Fibroblast of upper back skin (primary cell): ENCODE measurements around the gene CTAGE9.
"Not testable (repeated sequence)": the region's sequence is repeated elsewhere in the genome, so short reads cannot be mapped to it uniquely, and the experiment has no call there.

Source experiments
- DNase-seq: peaks from one replicate; pipeline ENCODE4 v3.0.0-alpha.2; 2013

The CTAGE9 gene, protein sequence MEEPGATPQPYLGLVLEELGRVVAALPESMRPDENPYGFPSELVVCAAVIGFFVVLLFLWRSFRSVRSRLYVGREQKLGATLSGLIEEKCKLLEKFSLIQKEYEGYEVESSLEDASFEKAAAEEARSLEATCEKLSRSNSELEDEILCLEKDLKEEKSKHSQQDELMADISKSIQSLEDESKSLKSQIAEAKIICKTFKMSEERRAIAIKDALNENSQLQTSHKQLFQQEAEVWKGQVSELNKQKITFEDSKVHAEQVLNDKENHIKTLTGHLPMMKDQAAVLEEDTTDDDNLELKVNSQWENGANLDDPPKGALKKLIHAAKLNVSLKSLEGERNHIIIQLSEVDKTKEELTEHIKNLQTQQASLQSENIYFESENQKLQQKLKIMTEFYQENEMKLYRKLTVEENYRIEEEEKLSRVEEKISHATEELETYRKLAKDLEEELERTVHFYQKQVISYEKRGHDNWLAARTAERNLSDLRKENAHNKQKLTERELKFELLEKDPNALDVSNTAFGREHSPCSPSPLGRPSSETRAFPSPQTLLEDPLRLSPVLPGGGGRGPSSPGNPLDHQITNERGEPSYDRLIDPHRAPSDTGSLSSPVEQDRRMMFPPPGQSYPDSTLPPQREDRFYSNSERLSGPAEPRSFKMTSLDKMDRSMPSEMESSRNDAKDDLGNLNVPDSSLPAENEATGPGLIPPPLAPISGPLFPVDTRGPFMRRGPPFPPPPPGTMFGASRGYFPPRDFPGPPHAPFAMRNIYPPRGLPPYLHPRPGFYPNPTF

DNA sequence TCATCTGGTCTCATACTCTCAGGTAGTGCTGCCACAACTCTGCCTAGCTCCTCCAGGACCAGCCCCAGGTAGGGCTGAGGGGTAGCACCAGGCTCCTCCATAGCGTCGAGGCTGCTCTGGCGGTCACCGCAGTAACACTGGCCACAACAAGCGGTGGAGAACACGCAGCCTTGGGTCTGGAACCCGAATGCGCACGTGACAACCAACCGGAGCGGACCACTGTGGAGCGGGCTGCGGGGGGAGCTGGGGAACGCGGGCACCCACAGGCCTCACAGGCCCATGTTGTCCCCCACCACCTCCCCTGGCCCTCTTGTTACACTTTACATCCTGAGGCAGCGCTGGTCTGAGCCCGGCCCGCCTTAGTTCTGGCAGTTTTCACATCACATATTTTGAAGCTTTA is at the start of gene CTAGE9:
TSS of gene CTAGE9 (minus strand) at position 101 of the 400 bp plus-strand sequence. CDS start at position 101, 0 bp downstream.
- not testable (repeated sequence) for DNase-seq

DNA sequence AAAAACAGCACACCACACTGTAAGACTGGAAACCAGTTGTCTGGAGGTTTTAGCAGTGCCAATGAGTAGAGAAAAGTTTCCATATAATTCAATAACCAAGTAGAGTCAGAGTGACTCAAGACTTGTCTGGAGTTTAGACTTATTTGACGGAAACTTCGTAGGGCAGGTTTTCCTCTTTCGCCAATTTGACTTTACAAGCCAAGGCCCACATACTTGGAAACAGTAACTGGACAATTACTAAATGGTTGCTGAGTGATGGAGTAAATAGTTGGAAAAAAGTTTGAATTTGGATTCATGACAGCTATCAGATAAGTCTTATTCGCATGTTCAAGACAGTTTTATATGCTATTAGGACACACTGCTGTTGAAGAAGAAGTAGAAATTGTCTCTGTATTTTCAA is 48.1 kb upstream of the CTAGE9 start:
- DNase-seq, result peak; percentile 24

DNA sequence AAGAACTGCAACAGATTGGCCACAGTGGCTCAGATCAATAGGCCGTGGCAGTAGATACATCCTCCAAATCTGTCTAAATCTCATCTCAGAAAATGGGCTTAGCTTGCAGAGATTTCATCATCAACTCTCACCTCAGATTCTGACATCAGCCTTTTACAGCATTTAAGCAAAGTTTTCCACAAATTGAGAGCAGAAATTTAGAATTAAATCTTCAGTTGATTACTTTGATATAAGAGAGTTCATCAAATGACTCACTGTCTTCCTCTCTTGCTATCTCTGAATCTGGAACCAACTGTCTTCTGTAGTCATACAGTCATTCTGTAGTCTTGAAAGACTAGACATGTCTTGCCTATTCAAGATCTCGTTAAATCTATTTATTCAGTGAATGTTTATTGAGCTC is 45.2 kb upstream of the CTAGE9 start:
- DNase-seq, result no peak

DNA sequence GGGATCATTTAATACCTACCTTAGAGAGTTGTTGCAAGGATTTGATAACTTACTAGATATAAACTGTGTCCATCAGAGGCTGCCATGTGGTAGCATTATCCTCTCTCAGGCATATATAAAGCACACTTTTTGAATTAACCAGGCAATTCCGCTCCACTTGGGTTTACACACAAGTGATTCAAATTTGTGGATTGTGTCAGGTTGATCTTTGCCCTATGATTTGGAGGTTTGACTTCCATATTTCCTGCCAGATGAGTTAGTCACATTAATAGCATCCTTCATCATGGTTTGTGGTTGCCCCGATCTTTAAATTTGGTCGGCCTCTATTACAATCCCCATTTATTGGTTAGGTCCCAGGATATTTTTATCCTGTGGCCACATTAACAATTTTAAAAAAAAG is 44.8 kb upstream of the CTAGE9 start:
- DNase-seq, result peak; percentile 97

DNA sequence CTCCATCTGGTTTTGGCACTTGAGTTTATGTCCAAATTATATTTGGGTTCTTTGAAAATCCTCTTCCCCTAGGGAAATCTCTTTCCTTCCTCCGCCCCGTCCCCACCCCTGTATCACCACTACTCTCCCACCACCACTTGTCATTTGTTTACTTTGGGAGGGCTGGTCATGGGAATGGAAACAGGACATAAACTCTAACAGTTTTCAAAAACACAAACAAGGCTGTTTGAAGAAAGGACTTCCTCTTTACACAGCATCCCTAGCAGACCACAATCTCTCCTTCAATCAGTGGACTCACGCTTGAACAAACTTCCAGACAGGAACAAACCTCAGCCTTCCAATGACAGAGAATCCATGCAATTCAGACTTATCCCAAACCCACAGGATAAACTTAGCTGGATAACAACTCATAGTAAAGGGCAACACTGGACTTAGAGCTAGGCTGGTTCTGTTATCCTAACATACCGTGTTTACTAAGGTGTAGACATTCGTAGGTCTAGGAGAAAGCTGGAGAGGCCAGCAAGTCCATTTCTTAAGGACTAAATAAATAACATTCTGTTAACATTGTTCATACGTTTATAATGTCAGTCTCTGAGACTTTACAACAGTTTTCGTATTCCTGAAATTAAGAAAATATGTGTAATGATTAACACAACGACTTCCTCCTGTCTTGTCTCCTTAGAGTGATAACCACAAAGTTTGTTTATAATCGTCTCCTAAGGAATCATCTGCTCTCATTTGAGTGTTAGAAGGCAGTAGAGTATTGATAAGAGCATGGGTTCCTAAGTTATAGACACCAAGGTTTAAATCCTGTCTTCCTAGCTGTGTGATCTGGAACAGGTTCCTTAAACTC is 44.1 kb upstream of the CTAGE9 start:
- DNase-seq, result no peak

DNA sequence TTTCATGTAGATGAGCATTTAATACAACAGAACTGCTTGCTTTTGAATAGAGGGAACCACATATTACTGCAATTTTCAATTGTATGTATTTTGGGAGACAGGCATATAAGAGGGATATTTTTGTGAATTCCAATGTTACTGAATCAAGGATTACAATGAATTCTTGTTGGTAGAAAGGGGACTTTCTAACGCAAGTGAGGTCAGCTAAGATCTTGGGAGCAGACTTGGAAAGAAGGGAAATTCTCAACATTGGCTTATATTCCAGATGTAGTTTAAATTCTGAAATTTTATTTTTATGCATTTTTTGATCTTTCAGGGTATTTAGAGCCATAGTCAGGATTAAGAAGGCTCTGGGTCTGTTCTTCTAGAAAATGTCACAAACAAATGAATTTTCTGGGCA is 43.3 kb upstream of the CTAGE9 start:
- DNase-seq, result peak; percentile 70

DNA sequence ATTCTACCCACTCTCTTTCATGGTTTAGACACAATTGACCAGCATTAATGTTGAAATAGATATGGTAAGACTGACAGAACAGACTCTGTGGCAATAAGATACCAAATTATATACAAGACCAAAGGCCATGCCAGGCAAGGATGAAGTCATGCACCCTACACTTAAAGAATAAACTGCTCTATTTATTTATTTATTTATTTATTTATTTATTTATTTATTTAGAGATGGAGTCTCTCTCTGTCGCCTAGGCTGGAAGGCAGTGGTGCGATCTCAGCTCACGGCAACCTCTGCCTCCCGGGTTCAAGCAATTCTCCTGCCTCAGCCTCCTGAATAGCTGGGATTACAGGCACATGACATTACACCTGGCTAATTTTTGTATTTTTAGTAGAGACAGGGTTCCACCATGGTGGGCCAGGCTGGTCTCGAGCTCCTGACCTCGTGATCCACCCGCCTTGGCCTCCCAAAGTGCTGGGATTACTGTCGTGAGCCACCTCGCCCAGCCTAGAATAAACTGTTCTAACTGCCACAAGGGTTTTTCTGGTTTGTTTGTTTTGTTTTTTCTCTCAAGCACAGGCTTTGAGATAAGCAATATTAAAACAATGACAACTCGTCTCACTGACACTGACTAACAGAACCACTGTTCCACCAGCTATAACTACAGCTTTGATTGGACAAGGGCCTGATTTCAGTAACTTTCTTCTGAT is 40.3 kb upstream of the CTAGE9 start:
- not testable (repeated sequence) for DNase-seq

DNA sequence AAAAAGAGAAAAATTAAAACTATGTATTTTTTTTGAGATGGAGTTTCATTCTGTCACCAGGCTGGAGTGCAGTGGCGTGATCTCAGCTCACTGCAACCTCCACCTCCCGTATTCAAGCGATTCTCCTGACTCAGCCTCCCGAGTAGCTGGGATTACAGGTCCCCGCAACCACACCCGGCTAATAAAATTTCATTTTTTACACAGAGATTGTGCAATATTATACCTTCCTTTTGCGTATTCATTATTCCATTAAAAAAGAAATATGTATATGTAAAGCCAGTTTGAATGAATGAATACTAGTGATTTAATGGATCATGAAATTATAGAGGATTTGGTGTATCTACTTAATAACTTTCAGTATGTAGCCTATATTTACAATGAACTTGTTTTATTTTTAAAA is 38.2 kb upstream of the CTAGE9 start:
- no peak for DNase-seq

DNA sequence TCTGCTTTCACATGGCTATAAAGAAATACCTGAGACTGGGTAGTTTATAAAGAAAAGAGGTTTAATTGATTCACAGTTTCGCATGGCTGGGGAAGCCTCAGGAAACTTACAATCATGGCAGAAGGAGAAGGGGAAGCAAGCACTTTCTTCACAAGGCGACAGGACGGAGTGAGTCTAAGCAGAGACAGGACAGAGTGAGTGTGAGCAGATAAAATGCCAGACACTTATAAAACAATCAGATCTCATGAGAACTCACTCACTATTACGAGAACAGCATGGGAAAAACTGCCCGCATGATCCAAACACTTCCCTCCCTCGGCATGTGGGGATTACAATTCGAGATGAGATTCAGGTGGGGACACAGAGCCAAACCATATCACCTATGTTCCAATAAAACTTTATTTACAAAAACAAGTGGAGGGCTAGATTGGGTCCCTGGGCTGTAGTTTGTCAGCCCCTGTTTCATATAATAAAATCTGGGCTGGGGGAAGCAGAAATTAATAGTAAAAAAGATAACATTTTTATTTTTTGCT is 37.1 kb upstream of the CTAGE9 start:
- DNase-seq, result no peak

DNA sequence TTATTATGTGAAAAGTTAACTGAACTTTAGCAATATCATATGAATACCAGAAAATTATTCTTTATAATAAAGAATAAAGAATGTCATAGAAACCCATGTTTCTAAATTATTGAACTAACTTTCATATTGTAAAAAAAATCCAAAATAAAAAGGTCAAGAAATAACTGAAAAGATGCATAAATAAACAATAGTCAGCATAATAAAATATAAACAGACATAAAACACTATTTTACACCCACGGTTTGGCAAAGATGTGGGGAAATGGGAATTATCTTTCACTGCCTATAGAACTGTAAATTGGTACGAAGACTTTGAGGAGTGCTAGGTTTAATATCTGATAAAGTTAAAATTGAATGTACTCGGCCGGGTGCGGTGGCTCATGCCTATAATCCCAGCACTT is 34.7 kb upstream of the CTAGE9 start:
- no peak for DNase-seq

DNA sequence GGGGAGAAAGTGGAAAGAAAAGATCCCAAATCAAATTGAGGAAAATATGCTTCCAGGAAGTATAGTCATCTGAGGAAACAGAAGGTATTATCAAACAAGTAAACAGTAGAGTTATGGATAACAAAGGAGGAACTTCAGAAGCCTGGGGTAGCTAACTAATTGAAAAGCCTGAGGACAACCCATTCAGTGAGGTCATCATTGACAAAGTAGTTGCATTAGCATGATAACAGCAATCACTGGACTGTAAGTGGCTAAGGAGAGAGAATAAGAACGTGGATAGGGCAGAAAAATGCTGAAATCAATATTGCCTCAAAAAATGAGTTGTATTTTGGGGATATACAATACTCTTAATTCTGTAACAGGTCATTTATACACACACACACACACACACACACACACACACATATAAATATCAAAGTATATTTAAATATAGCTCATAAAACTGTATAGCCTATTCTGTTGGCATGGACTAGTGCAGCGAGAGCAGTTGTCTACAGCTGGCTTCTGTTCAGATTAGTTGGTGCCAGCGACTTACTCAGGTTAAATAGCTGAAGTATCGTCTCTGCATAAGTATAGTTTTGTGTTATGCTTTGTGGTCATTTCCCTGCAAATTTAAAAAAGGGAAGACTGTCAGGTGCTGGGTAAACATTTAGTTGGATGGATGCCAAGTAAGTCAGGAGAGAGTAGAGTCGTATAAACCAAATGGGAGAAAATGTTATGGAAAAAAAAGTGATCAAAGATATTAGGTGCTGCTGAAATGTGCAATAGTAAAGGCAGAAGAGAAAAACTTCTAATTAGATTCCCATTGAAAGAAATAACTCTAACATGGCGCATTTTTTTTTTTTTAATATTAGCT is 33.8 kb upstream of the CTAGE9 start:
- no peak for DNase-seq

DNA sequence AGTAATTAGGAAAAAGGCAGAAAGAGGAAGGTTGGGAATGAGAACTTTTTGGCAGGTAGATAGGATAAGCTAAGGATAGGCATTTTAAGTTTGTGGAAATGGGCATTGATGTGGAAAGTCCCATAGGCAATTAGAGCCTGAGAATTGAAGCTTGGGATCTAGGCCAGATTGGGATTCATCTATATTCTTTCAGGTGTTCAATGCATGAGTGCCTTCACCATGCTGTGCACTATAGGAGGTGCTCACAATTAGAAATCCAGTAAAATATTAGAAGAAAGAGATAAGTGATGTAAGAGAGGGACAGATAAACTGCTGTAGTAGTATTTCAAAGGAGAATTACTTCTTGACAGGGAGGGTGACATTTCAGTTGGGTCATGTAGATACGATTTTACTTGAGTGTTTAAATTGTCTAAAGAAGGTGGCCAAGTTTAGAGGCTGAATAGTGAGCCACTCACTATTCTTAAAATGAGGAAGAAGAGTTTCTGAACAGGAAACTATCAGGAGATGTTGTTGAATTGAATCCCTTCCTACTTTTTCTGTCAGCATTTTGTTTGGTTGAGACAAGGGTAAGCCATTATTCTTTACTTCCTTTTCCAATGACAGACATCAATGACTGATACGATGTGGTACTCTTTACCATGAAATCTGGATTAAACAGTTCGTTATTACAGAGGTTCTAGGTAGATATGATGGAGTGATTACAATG is 31.0 kb upstream of the CTAGE9 start:
- DNase-seq, result no peak

DNA sequence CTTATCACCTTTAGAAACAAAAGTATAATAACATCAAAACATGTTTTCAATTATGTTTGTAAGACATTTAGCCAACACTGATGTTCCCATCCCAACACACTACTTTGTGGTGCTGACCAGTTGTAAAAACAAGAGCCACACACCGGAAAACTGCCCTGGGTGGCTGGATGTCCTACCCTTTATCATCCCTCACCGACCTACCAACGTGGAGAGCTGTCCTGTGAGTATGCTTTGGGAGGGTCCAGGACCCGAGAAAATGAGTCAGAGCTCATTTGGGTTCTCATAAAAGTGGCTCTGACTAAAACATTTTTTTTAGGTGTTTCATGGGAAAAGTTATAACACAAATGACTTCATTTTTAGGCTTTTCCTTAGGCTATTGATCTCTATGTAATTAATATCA is 29.3 kb upstream of the CTAGE9 start:
- DNase-seq, result peak; percentile 36

DNA sequence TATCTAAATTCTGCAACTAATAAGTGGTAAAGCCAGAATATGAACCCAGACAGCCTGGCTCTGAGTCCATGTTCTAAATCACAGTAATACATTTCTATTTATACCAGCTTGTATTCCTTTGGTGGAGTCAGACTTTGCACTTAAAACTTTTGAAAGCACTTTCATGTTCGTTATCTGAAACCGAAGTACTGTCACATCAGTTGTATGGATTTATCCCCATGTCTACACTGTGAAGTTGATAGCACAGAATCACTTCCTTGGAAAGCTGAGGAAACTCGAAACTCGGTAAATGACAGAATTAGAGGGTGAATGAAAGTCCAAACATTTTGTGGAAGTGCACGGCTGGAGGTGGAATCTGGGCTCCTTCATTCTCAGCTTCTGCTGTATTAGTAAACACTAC is 28.3 kb upstream of the CTAGE9 start:
- DNase-seq, result no peak

DNA sequence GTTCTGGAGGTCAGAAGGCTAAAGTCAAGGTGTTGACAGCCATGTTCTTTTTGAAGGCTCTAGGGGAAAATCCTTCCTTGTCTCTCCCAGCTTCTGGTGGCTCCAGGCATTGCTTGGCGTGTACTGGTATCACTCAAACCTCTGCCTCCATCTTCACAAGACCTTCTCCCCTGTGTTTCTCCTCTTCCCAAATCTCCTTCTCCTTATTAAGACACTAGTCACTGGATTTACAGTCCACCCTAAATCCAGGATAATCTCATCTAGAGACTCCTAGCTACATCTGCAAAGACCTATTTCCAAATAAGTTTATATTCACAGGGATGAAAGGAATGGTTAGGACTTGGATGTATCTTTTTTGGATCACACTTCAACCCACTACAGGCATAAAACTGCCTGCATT is 26.0 kb upstream of the CTAGE9 start:
- DNase-seq, result no peak

DNA sequence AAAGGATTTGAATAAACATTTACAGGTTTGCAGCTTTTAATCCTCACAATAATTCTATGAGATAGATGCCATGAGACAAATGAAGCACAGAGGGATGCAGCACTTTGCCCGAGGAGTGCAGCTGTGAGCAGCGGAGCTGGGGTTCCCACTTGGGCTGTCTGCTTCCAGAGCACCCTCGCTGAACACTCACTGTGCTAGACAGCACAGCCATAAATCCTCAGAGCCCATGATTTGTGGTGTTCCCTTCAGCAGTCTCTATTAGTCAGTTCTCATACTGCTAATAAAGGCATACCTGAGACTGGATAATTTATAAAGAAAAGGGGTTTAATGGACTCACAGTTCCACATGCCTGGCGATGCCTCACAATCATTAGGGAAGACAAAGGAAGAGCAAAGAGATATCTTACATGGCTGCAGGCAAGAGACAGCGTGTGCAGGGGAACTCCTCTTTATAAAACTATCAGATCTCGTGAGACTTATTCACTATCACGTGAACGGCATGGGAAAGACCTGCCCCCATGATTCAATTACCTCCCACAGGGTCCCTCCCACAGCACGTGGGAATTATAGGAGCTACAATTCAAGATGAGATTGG is 25.3 kb upstream of the CTAGE9 start:
- no peak for DNase-seq

DNA sequence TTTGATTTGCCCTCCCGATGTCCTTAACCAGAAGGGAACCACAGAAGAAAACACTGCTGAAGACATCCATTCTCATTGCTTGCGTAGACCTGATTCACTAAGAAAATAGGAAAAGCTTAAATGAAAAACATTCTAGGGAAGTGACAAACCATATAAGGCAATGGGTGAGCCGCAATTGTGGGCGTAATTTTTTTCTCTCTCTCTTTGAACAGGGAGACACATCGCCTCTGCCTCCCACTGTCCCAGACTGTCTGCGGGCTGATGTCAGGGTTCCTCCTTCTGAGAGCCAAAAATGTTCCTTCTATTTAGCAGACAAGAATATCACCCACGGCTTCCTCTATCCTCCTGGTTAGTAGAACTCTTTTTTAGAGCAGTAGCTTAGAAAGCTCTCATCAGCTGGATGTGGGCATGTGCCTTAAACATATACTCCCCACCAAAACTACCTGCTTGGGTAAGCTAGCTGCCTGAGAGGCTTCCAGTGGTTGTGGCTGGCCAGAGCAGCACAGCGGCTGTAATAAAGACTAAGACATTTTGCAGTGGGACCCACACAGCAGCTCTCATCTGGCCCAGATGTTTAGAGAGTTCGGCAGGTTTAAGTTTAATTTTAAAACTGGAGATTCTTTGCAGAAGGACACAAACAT is 22.7 kb upstream of the CTAGE9 start:
- peak; percentile 46 for DNase-seq

DNA sequence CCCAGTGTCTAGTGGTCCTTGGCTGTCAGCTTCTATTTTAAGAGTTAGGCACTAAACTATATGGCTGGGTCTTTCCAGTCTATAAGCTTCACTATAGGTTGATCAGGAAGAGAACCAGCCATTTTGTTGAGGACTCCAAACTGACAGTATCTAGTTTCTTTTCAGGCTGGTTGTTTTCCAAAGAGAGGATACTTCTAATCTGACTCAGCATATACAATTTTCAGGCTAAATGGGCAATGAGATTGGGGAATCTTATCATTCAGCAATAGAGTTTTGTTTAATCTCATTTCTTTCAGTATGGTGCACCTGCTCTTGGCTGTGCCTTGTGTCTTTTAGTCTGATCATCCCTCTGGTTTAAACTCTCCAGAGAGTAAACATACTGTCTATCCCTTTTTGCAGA is 20.4 kb upstream of the CTAGE9 start:
- DNase-seq, result no peak

DNA sequence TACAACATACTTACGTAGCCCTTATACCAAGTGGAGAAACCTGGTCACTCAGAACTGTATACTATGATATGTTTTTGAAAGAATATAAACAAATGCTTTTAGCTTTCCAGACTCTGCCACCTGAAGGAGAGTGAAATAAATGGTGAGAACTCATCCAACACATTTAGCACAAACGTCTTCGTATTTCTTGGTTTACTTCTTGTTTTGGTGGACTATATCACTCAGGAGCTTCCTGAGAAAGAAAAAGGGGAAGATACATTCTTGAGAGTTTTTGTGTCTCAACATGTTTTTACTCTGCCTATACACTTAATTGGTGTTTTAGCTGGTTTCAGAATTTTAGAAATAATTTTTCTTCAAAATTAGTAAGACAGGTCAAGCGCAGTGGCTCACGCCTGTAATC is 19.4 kb upstream of the CTAGE9 start:
- no peak for DNase-seq

DNA sequence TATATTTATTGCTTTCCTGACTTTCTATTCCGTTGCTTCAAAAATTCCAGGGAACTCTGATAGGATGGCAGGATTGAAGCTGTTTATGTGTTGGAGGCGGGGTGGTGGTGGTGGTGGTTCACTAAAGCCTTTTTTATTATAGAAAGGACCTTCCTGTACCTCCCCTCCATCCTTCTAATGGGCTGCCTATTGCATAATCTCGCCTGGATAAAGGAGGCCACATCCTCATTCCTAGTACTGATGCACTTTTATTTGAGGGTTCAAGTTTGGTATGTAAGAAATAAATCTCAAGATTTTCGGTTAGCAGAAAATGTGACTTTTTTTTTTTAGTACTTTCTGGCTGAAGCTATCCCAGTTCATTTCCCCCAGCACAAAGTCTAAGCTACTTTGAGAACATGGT is 18.7 kb upstream of the CTAGE9 start:
- peak; percentile 37 for DNase-seq
